ENCODE measurements around the gene LAMA2.

LAMA2 gene

DNA sequence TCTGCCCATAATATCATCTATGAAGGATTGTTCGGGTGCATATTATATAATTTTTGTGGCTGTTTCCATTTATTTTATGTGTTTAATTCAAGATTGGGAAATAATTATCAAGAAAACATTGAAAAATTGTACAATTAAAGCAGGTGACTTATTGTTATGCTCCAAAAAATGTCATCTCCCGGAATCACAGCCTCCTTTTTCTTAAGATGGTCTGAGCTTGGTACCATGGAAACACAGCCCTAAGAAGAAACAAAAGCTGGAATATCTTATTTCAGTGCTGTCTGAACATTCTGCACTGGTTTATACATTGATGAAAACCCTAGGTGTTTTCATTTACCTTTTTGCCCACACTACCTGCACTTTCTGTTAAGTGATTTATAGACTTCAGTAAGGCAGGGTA, 459.9 kb downstream of the LAMA2 start:
- no peak overlapping the region for H3K9ac ChIP-seq (ENCODE audit: low read length)
- no peaks in the 10 kb centered on the region for H3K27me3 ChIP-seq (ENCODE audit: low read depth, low read length)
- no peak overlapping the region for H2AFZ ChIP-seq (ENCODE audit: low read depth, low read length)
- H3K4me2 ChIP-seq (ENCODE audit: low read length): no peak overlapping the region
- no peaks in the 10 kb centered on the region for H3K79me2 ChIP-seq (ENCODE audit: low read length)
- no peak overlapping the region for H3K4me3 ChIP-seq (ENCODE audit: low read length)
- no peaks in the 10 kb centered on the region for H3K4me1 ChIP-seq (ENCODE audit: low read length)
- no peaks in the 10 kb centered on the region for H3K36me3 ChIP-seq (replicated peaks; ENCODE audit: low read depth, low read length)
- no peak overlapping the region for H3K27ac ChIP-seq (ENCODE audit: low read length)
- TF ChIP-seq EZH2phosphoT487 (IDR thresholded peaks at IDR 0.05; ENCODE audit: low read depth): no peak
- TF ChIP-seq, protein P1, sequence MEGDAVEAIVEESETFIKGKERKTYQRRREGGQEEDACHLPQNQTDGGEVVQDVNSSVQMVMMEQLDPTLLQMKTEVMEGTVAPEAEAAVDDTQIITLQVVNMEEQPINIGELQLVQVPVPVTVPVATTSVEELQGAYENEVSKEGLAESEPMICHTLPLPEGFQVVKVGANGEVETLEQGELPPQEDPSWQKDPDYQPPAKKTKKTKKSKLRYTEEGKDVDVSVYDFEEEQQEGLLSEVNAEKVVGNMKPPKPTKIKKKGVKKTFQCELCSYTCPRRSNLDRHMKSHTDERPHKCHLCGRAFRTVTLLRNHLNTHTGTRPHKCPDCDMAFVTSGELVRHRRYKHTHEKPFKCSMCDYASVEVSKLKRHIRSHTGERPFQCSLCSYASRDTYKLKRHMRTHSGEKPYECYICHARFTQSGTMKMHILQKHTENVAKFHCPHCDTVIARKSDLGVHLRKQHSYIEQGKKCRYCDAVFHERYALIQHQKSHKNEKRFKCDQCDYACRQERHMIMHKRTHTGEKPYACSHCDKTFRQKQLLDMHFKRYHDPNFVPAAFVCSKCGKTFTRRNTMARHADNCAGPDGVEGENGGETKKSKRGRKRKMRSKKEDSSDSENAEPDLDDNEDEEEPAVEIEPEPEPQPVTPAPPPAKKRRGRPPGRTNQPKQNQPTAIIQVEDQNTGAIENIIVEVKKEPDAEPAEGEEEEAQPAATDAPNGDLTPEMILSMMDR (IDR thresholded peaks at IDR 0.05; ENCODE audit: low read depth, low read length): no peak
- H4K20me1 ChIP-seq (ENCODE audit: insufficient read depth, low read length): no peaks in the 10 kb centered on the region
- H3K9me3 ChIP-seq (ENCODE audit: insufficient read depth, low read length): no peaks in the 10 kb centered on the region

- H3K27me3 ChIP-seq (ENCODE audit: low read depth, low read length): no peaks in the 10 kb centered on the region
- H3K4me1 ChIP-seq (ENCODE audit: low read length): no peaks in the 10 kb centered on the region
- no peak overlapping the region for H3K9ac ChIP-seq (ENCODE audit: low read length)
- no peaks in the 10 kb centered on the region for H3K79me2 ChIP-seq (ENCODE audit: low read length)
- no peaks in the 10 kb centered on the region for H3K36me3 ChIP-seq (replicated peaks; ENCODE audit: low read depth, low read length)
- H4K20me1 ChIP-seq (ENCODE audit: insufficient read depth, low read length): no peaks in the 10 kb centered on the region
- no peak overlapping the region for H3K4me3 ChIP-seq (ENCODE audit: low read length)
- H2AFZ ChIP-seq (ENCODE audit: low read depth, low read length): no peak overlapping the region
- H3K27ac ChIP-seq (ENCODE audit: low read length): no peak overlapping the region
- H3K9me3 ChIP-seq (ENCODE audit: insufficient read depth, low read length): no peaks in the 10 kb centered on the region
- H3K4me2 ChIP-seq (ENCODE audit: low read length): no peak overlapping the region
- no peak for TF ChIP-seq EZH2phosphoT487 (IDR thresholded peaks at IDR 0.05; ENCODE audit: low read depth)
- TF ChIP-seq, protein P1 (IDR thresholded peaks at IDR 0.05; ENCODE audit: low read depth, low read length): no peak
These were observed 461.4 kb downstream of the LAMA2 start for GRCh38 chr6:129344379-129344778.

- no peak for TF ChIP-seq EZH2phosphoT487 (IDR thresholded peaks at IDR 0.05; ENCODE audit: low read depth)
- TF ChIP-seq, protein P1 (IDR thresholded peaks at IDR 0.05; ENCODE audit: low read depth, low read length): no peak
- H3K9me3 ChIP-seq (ENCODE audit: insufficient read depth, low read length): no peaks in the 10 kb centered on the region
- no peaks in the 10 kb centered on the region for H3K36me3 ChIP-seq (replicated peaks; ENCODE audit: low read depth, low read length)
- H2AFZ ChIP-seq (ENCODE audit: low read depth, low read length): no peak overlapping the region
- no peaks in the 10 kb centered on the region for H3K79me2 ChIP-seq (ENCODE audit: low read length)
- no peaks in the 10 kb centered on the region for H4K20me1 ChIP-seq (ENCODE audit: insufficient read depth, low read length)
- H3K27ac ChIP-seq (ENCODE audit: low read length): no peak overlapping the region
- no peak overlapping the region for H3K4me2 ChIP-seq (ENCODE audit: low read length)
- H3K27me3 ChIP-seq (ENCODE audit: low read depth, low read length): no peaks in the 10 kb centered on the region
- no peak overlapping the region for H3K4me3 ChIP-seq (ENCODE audit: low read length)
- H3K9ac ChIP-seq (ENCODE audit: low read length): no peak overlapping the region
- no peaks in the 10 kb centered on the region for H3K4me1 ChIP-seq (ENCODE audit: low read length)
These were observed 463.0 kb downstream of the LAMA2 start for GRCh38 chr6:129345890-129346289.

- Histone ChIP-seq H4K20me1 (ENCODE audit: insufficient read depth, low read length) (no peaks in the 10 kb centered on the region), H3K9me3 (ENCODE audit: insufficient read depth, low read length) (no peaks in the 10 kb centered on the region), H3K27me3 (ENCODE audit: low read depth, low read length) (no peaks in the 10 kb centered on the region), H3K27ac (ENCODE audit: low read length) (no peak overlapping the region), H3K79me2 (ENCODE audit: low read length) (no peaks in the 10 kb centered on the region), H3K9ac (ENCODE audit: low read length) (no peak overlapping the region), H2AFZ (ENCODE audit: low read depth, low read length) (no peak overlapping the region), H3K4me2 (ENCODE audit: low read length) (no peak overlapping the region), H3K4me1 (ENCODE audit: low read length) (no peaks in the 10 kb centered on the region), H3K4me3 (ENCODE audit: low read length) (no peak overlapping the region), H3K36me3 (replicated peaks; ENCODE audit: low read depth, low read length) (no peaks in the 10 kb centered on the region)
- TF ChIP-seq, protein P1 (IDR thresholded peaks at IDR 0.05; ENCODE audit: low read depth, low read length): no peak
- no peak for TF ChIP-seq EZH2phosphoT487 (IDR thresholded peaks at IDR 0.05; ENCODE audit: low read depth)
These were observed 464.0 kb downstream of the LAMA2 start for GRCh38 chr6:129346964-129347363.
